OCI-M1 (cell line): Measurements from ENCODE around the gene RORC.
A peak's percentile ranks its signal among the peaks of the same experiment; 100 is the strongest.
"Not testable (repeated sequence)": the region's sequence is repeated elsewhere in the genome, so short reads cannot be mapped to it uniquely, and the experiment has no call there.

Source experiments
- DNase-seq: peaks from one replicate; lab custom pipeline; 2025; lab: John Stamatoyannopoulos, UW

The RORC gene

GRCh38 chr1:151774256-151774922, 57.2 kb downstream of the RORC start:
- DNase-seq: peak; percentile 62

GRCh38 chr1:151773702-151774101, 57.9 kb downstream of the RORC start:
- no peak for DNase-seq

- DNase-seq: not testable (repeated sequence)
Measured at GRCh38 chr1:151769270-151769669, 62.3 kb downstream of the RORC start.

DNA sequence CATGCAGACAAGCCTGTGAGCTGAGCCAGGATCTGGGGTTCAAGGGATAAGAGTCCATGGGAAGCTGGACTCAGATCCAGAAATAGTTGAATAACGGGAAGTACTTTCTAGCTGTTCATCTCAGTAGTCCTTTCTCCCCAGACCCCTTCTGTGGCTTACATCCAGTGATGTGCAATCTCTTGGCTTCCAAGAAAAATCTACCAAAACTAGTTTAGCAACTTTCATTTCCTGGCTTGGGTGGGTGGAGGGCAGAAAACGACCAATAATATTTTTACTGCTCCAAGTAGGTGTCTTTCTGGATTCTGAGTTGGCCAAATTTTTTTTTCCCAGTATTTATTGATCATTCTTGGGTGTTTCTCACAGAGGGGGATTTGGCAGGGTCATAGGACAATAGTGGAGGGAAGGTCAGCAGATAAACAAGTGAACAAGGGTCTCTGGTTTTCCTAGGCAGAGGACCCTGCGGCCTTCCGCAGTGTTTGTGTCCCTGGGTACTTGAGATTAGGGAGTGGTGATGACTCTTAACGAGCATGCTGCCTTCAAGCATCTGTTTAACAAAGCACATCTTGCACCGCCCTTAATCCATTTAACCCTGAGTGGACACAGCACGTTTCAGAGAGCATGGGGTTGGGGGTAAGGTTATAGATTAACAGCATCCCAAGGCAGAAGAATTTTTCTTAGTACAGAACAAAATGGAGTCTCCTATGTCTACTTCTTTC, 63.1 kb downstream of the RORC start:
- DNase-seq: peak; percentile 45

DNA sequence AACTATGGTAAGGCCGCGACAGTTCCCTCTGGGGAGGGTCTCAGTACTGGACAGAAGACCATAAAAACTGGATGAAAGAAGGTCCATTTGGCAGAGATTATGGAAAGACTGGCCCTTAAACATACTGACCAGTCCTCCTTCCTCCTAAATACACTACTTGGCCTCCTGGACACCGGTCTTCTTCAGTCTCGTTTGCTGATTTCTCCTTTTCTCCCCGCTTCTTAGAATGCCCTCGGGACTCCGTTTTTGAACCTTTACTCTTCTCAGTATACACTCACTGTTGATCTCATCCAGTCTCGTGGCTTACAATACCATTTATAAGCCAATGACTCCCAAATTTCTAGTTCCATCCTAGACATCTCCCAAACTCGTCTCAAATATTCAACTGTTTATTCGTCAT, 67.6 kb downstream of the RORC start:
- DNase-seq: no peak

- DNase-seq: peak; percentile 92
Measured at GRCh38 chr1:151762941-151763921, 68.4 kb downstream of the RORC start, which contains the start of gene MRPL9. Gene MRPL9 (minus strand): TSS chr1:151763496. CDS start chr1:151763479, 17 bp downstream.

- no peak for DNase-seq
Measured at GRCh38 chr1:151760597-151761385, 70.8 kb downstream of the RORC start.

- no peak for DNase-seq
Measured at GRCh38 chr1:151759241-151759640, 72.4 kb downstream of the RORC start.

DNA sequence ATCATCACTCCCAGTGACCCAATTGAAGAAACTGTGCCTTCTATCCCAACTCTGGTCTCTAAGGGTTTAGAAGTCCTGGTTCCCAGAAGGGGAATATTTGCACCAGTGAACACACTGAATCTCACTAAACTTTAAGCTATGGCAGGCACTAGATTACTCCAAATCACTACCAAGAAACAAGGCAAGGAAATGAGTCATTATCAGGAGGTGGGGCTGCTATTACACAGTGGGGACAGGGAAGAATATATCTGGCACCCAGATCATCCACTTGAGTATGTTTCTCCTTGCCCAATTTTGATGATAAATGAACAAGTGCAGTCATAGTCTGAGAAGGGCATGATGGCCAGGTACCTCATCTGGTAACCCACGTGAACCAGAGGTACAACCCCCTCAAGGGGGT, 75.3 kb downstream of the RORC start:
- no peak for DNase-seq
